PC-3 (cell line): ENCODE data around the gene ASPSCR1. TPM values are rescaled to one million over a fixed set of nuclear protein-coding genes. Genes with fewer than 3 reads are reported as not detected.

Experiments
- ATAC-seq: fragments of 200-7000 bp; cut with Tn5 transposase; 2 replicates; pipeline ENCODE4 v1.9.1; 2020; ENCODE audit warnings: mild to moderate bottlenecking, moderate library complexity
- BruUV-seq: library from RNA; stranded (reverse); fragments of 400-500 nt; replicated peaks from 2 replicates; lab custom pipeline; 2021; lab: Mats Ljungman, UMichigan
- CTCF ChIA-PET: fragments of 300-600 bp; sonication (Branson Sonifier 250); formaldehyde crosslinking; loops from one replicate; lab custom pipeline; 2022; ENCODE audit warnings: antibody characterized with exemption; lab: Charles Lee
- POLR2A ChIA-PET: fragments of 300-600 bp; sonication (Branson Sonifier 250); formaldehyde crosslinking; loops from one replicate; lab custom pipeline; 2022; ENCODE audit warnings: antibody characterized with exemption; ENCODE audit not compliant: unreplicated experiment; lab: Charles Lee
- DNase-seq: peaks from one replicate; pipeline ENCODE4 v3.0.0-alpha.2; 2015
- H2AFZ ChIP-seq: fragments of 300-600 bp; sonication (generic); 2 replicates; pipeline ENCODE4 v1.6.0; 2016; ENCODE audit warnings: antibody characterized with exemption, low read length
- H3F3A ChIP-seq: fragments of 300-600 bp; sonication (generic); one replicate; pipeline ENCODE4 v1.6.0; 2017; ENCODE audit warnings: antibody characterized with exemption, low read length, control low read depth, mild to moderate bottlenecking; ENCODE audit not compliant: unreplicated experiment
- H3K27ac ChIP-seq: fragments of 300-600 bp; sonication (generic); 2 replicates; pipeline ENCODE4 v1.5.1; 2016; ENCODE audit warnings: mild to moderate bottlenecking, low read length
- H3K27me3 ChIP-seq: fragments of 300-600 bp; sonication (generic); 2 replicates; pipeline ENCODE4 v1.6.1; 2016; ENCODE audit warnings: low read length, mixed read lengths
- H3K36me3 ChIP-seq: fragments of 300-600 bp; sonication (generic); 2 replicates; pipeline ENCODE4 v1.6.1; 2016; ENCODE audit warnings: low read depth, mixed run types, low read length, mixed read lengths
- H3K4me1 ChIP-seq: fragments of 300-600 bp; sonication (generic); 2 replicates; pipeline ENCODE4 v1.5.1; 2016; ENCODE audit warnings: low read length; ENCODE audit not compliant: insufficient read depth
- H3K4me2 ChIP-seq: fragments of 300-600 bp; sonication (generic); 2 replicates; pipeline ENCODE4 v1.6.0; 2016; ENCODE audit warnings: low read length
- H3K4me3 ChIP-seq: fragments of 300-600 bp; sonication (generic); 2 replicates; pipeline ENCODE4 v1.5.1; 2016; ENCODE audit warnings: mild to moderate bottlenecking, low read length, mixed read lengths
- H3K79me2 ChIP-seq: fragments of 300-600 bp; sonication (generic); 2 replicates; pipeline ENCODE4 v1.6.1; 2017; ENCODE audit warnings: low read length, mixed read lengths
- H3K9ac ChIP-seq: fragments of 300-600 bp; sonication (generic); 2 replicates; pipeline ENCODE4 v1.6.0; 2016; ENCODE audit warnings: mild to moderate bottlenecking, low read length
- H3K9me2 ChIP-seq: fragments of 300-600 bp; sonication (generic); replicated peaks from 2 replicates; pipeline ENCODE4 v1.6.1; 2016; ENCODE audit warnings: mixed run types, low read length, mixed read lengths
- H3K9me3 ChIP-seq: fragments of 300-600 bp; sonication (generic); 2 replicates; pipeline ENCODE4 v1.6.1; 2016; ENCODE audit warnings: low read length, mixed read lengths
- H4K20me1 ChIP-seq: fragments of 300-600 bp; sonication (generic); 2 replicates; pipeline ENCODE4 v1.6.1; 2016; ENCODE audit warnings: low read length, mixed read lengths
- EZH2 ChIP-seq: fragments of 300-600 bp; sonication (generic); IDR thresholded peaks from one replicate; pipeline ENCODE4 v1.6.1; 2017; ENCODE audit warnings: antibody characterized with exemption, mild to moderate bottlenecking, low read length; ENCODE audit not compliant: unreplicated experiment
- EZH2phosphoT487 ChIP-seq: fragments of 300-600 bp; sonication (generic); IDR thresholded peaks from 2 replicates; pipeline ENCODE4 v1.6.1; 2018; ENCODE audit warnings: mild to moderate bottlenecking, antibody characterized with exemption, low read length, borderline replicate concordance
- intact Hi-C: fragments of 100-400 bp; cut with micrococcal nuclease; formaldehyde crosslinking; loops from 2 replicates; pipeline ENCODE4 v1.9.0; 2023
- total RNA-seq: library from RNA; depleted of rRNA; stranded (reverse); fragments of >200 nt; gene quantifications from 2 replicates; pipeline ENCODE4 v1.2.3, GENCODE V29; 2014
- TF ChIP-seq, protein P1 (sequence below): fragments of 300-600 bp; sonication (generic); conservative IDR thresholded peaks from 2 replicates; pipeline ENCODE4 v1.5.1; 2017; ENCODE audit warnings: antibody characterized with exemption, low read depth, mild to moderate bottlenecking, low read length

ASPSCR1 gene
- total RNA-seq, 1 experiment from 2014 or later, result 31.5 TPM

DNA sequence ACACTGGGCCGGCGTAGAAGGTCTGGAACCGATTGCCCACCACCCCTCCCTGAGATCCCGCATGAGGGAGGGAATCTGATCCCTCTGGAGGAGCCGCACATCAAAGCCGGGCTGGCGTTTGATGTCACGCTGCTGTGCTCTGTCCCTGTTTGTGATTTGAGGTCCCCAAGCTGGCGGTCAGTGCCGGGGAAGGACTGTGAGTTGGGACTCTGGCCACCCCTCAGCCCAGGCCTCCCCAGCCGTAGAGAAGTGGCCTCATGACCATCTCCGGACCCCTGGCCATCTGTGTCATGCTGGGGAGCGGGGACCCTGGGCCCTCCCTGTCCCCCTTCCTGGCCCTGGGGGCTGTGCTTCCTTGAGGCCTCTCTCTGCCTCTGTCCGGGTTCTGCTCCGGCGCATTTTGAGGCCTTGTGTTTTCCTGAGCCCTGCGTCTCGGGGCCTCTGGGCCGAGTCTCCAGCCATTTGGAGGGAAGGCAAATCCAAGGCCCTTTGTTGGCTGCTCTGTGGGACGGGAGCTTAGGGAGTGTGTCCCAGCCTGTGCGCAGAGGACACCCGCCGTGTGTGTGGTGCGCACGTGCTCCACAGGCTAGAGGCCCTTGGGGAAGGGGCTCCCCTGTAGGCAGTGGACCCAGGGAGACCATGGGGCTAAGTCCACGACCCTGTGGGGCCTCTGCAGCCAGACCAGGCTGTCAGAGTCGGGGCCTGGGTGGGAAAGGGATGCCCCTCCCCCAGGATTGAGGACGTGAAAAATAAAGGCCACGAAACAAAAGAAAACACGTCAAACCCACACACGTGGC lies 15.1 kb downstream of the ASPSCR1 start:
- Histone ChIP-seq H3F3A (no peaks in the 10 kb centered on the region), H3K9ac (no peak overlapping the region), H3K27me3 (no peaks in the 10 kb centered on the region), H2AFZ (no peak overlapping the region), H3K27ac (peak overlapping the region; percentile 14; the same call in 1 of the 2 replicates), H3K36me3 (no peaks in the 10 kb centered on the region), H3K9me3 (no peaks in the 10 kb centered on the region), H3K4me2 (peak overlapping the region; percentile 66), H3K4me1 (peaks cover 16% of the 10 kb centered on the region), H4K20me1 (no peaks in the 10 kb centered on the region), H3K79me2 (no peaks in the 10 kb centered on the region), H3K9me2 (no peaks in the 10 kb centered on the region), H3K4me3 (peak overlapping the region; percentile 9; the same call in 1 of the 2 replicates)
- CTCF ChIA-PET, result interaction anchor here (0.7 to 1.3 kb wide), 2 partner anchors 30 to 33 kb away, joined by 3 to 6 read pairs; partner anchors contain the start of gene CENPX
- no peak for DNase-seq
- ATAC-seq, result no peak
- BruUV-seq, result no TSS peak
- TF ChIP-seq EZH2phosphoT487 (no peak), EZH2 (no peak)
- TF ChIP-seq, protein P1, sequence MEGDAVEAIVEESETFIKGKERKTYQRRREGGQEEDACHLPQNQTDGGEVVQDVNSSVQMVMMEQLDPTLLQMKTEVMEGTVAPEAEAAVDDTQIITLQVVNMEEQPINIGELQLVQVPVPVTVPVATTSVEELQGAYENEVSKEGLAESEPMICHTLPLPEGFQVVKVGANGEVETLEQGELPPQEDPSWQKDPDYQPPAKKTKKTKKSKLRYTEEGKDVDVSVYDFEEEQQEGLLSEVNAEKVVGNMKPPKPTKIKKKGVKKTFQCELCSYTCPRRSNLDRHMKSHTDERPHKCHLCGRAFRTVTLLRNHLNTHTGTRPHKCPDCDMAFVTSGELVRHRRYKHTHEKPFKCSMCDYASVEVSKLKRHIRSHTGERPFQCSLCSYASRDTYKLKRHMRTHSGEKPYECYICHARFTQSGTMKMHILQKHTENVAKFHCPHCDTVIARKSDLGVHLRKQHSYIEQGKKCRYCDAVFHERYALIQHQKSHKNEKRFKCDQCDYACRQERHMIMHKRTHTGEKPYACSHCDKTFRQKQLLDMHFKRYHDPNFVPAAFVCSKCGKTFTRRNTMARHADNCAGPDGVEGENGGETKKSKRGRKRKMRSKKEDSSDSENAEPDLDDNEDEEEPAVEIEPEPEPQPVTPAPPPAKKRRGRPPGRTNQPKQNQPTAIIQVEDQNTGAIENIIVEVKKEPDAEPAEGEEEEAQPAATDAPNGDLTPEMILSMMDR, result no peak
- POLR2A ChIA-PET, result interaction anchor here (0.6 kb wide), 1 partner anchor 118 kb away, joined by 8 read pairs; no protein-coding TSS in a partner anchor
- intact Hi-C loops, result no loop called here

DNA sequence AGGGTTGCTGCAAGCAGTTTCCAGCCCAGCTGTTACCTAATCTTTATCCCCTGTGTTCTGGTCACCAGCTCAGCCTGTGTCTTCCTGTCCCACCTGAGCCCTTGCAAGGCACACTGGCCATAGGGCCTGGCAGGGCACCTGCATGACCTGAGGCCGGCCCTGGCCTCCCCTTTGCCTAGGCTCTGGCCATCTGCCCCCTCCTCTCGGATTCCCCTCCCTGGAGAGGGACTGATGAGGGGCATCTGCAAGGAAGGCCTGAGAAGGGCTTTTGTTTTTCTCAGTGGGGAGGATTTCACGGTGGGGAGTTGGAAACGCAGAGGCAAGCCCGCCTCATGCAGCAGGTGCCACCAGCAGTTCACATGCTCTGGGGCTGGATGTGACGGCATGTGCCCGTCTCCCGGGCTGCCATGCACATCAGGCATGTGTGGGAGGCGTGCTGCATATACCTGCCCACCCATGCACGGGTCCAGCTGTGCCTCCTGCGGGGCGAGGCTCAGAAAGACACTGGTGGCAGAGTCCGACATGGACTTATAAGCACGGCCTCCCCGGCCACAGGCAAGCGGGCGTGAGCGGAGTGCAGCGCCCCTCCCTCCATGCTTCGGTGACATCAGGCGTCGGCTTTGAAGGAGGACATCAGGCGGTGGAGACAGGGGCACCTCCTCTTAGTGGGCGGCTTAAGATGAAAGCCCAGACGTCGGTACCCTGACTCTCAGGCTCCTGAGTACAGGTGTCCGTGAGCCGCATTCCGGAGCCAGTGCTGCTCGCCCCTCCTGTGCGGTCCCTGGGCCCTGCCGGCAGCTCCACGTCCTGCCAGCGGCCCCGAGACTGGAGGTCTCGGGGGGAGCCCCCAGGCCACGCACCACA lies 16.5 kb downstream of the ASPSCR1 start:
- H3K36me3 ChIP-seq, result no peaks in the 10 kb centered on the region
- no peaks in the 10 kb centered on the region for H3K27me3 ChIP-seq
- no peaks in the 10 kb centered on the region for H4K20me1 ChIP-seq
- H3K4me3 ChIP-seq, result no peak overlapping the region
- no peak overlapping the region for H2AFZ ChIP-seq
- no peaks in the 10 kb centered on the region for H3K9me3 ChIP-seq
- no peaks in the 10 kb centered on the region for H3K79me2 ChIP-seq
- DNase-seq, result no peak
- ATAC-seq, result no peak
- peaks cover 16% of the 10 kb centered on the region for H3K4me1 ChIP-seq
- BruUV-seq, result no TSS peak
- no peak overlapping the region for H3K27ac ChIP-seq
- H3K9ac ChIP-seq, result no peak overlapping the region
- CTCF ChIA-PET, result no interaction called here
- TF ChIP-seq, protein P1, result no peak
- TF ChIP-seq EZH2phosphoT487 (no peak), EZH2 (no peak)
- intact Hi-C loops, result no loop called here
- POLR2A ChIA-PET, result no interaction called here
- H3F3A ChIP-seq, result no peaks in the 10 kb centered on the region
- H3K4me2 ChIP-seq, result no peak overlapping the region
- H3K9me2 ChIP-seq, result no peaks in the 10 kb centered on the region
